ENCODE measurements around the gene KATNB1. TPM values are rescaled to one million over a fixed set of nuclear protein-coding genes. Genes with fewer than 3 reads are reported as not detected.

KATNB1 gene
- total RNA-seq, 1 experiment from 2014 or later: 32.2 TPM

DNA sequence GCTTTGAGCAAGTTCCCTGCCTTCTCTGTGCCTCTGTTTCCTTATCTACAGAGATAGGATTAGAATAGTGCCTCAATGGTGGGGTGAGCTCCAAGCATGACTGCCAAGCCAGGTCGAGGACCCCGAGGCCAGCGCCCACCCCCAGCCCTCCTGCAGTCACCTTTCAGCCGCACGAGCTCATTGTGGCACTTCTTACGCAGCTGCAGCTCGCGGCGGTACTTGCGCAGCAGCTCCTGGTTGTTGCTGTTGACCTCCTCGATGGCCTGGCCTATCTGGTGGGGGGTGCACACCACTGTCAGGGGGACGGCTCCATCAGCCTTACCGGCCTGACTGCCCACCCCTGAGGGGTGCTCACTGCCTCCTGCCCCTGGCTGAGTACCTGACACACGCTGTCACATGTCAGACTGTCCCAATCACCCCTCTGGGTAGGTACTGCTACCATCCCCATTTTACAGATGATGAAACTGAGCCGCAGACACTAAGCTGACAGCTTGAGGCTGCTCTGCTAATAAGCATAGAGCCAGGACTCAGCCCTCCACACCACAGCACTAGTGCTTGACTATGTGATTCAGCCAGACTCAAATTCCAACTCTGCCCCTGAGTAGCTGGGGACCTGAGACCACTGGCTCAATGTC, 31.3 kb downstream of the KATNB1 start:
- no peaks in the 10 kb centered on the region for H3K9me2 ChIP-seq (ENCODE audit: insufficient read depth)
- no peaks in the 10 kb centered on the region for H3K79me2 ChIP-seq (ENCODE audit: insufficient read depth, low read length)
- H3K4me1 ChIP-seq (ENCODE audit: control insufficient read depth in 1 of 2, insufficient read depth in 2 of 2, low read length in 2 of 2): peaks cover 15 to 25% of the 10 kb centered on the region in 2 experiments
- H3K27ac ChIP-seq (ENCODE audit: low read depth, low read length): no peak overlapping the region
- no peaks in the 10 kb centered on the region for H4K20me1 ChIP-seq (ENCODE audit: insufficient read depth)
- ChIA-PET RAD21 (ENCODE audit: low non-redundant PET in 1 of 2, low total read pairs in 2 of 2, uncharacterized antibody in 2 of 2, unreplicated experiment in 2 of 2) (no interaction called here), CTCF (no interaction called here), POLR2A (interaction anchor here (0.7 kb wide), 1 partner anchor 43 kb away, joined by 3 read pairs; no protein-coding TSS in a partner anchor)
- no peak overlapping the region for H3K4me2 ChIP-seq (ENCODE audit: low read length)
- H3K9ac ChIP-seq (ENCODE audit: low read length): no peak overlapping the region
- no TSS peak for BruUV-seq (replicated peaks)
- DNase-seq (ENCODE audit: low read depth, low spot score) (no peak), ATAC-seq (no peak)
- H3K36me3 ChIP-seq (ENCODE audit: control insufficient read depth in 1 of 2, insufficient read depth in 2 of 2, low read length in 2 of 2): peaks cover 0 to 3% of the 10 kb centered on the region in 2 experiments; a peak in 1 of 4 replicates
- H3K27me3 ChIP-seq (ENCODE audit: insufficient read depth, low read length): no peaks in the 10 kb centered on the region
- H2AFZ ChIP-seq (ENCODE audit: low read depth, low read length, poor library complexity, severe bottlenecking): no peak overlapping the region
- H3K9me3 ChIP-seq (ENCODE audit: control insufficient read depth in 1 of 2, insufficient read depth in 1 of 2, low read depth in 1 of 2, low read length in 2 of 2): no peaks in the 10 kb centered on the region
- no peak overlapping the region for H3K4me3 ChIP-seq (replicated peaks in 1 of 2; ENCODE audit: low read depth in 1 of 2, low read length in 2 of 2)
- no peak for TF ChIP-seq SP1 (IDR thresholded peaks at IDR 0.05; ENCODE audit: low read depth)
- TF ChIP-seq CEBPB (IDR thresholded peaks at IDR 0.05; ENCODE audit: low read depth): no peak
- intact Hi-C loops (cut with micrococcal nuclease): no loop called here

DNA sequence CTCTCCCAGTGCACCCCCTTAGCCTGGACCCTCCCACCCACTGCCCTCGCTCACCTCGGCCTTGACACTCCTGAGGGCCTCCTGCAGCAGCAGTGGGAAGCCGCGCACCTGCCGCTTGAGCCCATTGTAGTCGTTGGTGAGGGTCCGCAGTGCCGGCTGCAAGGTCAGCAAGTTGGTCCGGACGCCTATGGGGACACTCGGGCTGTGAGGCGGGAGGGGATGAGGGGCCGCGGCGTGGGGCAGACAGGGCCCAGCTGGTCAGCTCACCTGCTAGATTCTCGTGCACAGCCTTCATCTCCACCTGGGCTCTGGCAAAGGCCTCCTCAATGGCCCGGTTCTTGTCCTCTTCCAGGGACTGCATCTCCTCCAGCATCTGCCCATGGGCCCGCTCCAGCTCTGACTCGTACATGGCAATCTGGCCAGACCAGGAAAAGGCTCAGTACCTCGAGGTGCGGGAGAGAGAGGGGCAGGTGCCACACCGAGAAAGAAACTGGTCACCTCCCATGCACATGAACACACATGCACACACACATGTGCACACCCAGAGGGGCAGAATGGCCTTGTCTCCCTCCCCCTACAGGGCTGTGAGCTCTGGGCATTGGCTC, 34.1 kb downstream of the KATNB1 start:
- Histone ChIP-seq H3K27ac (ENCODE audit: low read depth, low read length) (no peak overlapping the region), H3K4me3 (replicated peaks in 1 of 2; ENCODE audit: low read depth in 1 of 2, low read length in 2 of 2) (no peak overlapping the region), H3K9me3 (ENCODE audit: control insufficient read depth in 1 of 2, insufficient read depth in 1 of 2, low read depth in 1 of 2, low read length in 2 of 2) (no peaks in the 10 kb centered on the region), H3K9ac (ENCODE audit: low read length) (no peak overlapping the region), H3K4me2 (ENCODE audit: low read length) (no peak overlapping the region), H3K36me3 (ENCODE audit: control insufficient read depth in 1 of 2, insufficient read depth in 2 of 2, low read length in 2 of 2) (peaks cover 0 to 3% of the 10 kb centered on the region in 2 experiments; a peak in 1 of 4 replicates), H3K79me2 (ENCODE audit: insufficient read depth, low read length) (no peaks in the 10 kb centered on the region), H3K4me1 (ENCODE audit: control insufficient read depth in 1 of 2, insufficient read depth in 2 of 2, low read length in 2 of 2) (peaks cover 7 to 13% of the 10 kb centered on the region in 2 experiments; a peak in 3 of 4 replicates), H4K20me1 (ENCODE audit: insufficient read depth) (no peaks in the 10 kb centered on the region), H3K9me2 (ENCODE audit: insufficient read depth) (no peaks in the 10 kb centered on the region), H2AFZ (ENCODE audit: low read depth, low read length, poor library complexity, severe bottlenecking) (no peak overlapping the region), H3K27me3 (ENCODE audit: insufficient read depth, low read length) (no peaks in the 10 kb centered on the region)
- POLR2A ChIA-PET: no interaction called here
- CTCF ChIA-PET: no interaction called here
- BruUV-seq (replicated peaks): no TSS peak
- RAD21 ChIA-PET (ENCODE audit: low non-redundant PET in 1 of 2, low total read pairs in 2 of 2, uncharacterized antibody in 2 of 2, unreplicated experiment in 2 of 2): no interaction called here
- intact Hi-C loops (cut with micrococcal nuclease): no loop called here
- TF ChIP-seq YY1 (IDR thresholded peaks at IDR 0.05; ENCODE audit: extremely low read depth, insufficient replicate concordance, low read depth, low read length): no peak
- TF ChIP-seq, protein P1, sequence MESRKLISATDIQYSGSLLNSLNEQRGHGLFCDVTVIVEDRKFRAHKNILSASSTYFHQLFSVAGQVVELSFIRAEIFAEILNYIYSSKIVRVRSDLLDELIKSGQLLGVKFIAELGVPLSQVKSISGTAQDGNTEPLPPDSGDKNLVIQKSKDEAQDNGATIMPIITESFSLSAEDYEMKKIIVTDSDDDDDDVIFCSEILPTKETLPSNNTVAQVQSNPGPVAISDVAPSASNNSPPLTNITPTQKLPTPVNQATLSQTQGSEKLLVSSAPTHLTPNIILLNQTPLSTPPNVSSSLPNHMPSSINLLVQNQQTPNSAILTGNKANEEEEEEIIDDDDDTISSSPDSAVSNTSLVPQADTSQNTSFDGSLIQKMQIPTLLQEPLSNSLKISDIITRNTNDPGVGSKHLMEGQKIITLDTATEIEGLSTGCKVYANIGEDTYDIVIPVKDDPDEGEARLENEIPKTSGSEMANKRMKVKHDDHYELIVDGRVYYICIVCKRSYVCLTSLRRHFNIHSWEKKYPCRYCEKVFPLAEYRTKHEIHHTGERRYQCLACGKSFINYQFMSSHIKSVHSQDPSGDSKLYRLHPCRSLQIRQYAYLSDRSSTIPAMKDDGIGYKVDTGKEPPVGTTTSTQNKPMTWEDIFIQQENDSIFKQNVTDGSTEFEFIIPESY (IDR thresholded peaks at IDR 0.05; ENCODE audit: extremely low read depth, insufficient replicate concordance, low read length): no peak
- TF ChIP-seq ELF1 (IDR thresholded peaks at IDR 0.05; ENCODE audit: borderline replicate concordance, low read depth): no peak
- TF ChIP-seq CBX3 (IDR thresholded peaks at IDR 0.05; ENCODE audit: low read depth): no peak
- DNase-seq (ENCODE audit: low read depth, low spot score): no peak
- no peak for ATAC-seq
